ENCODE data around the gene UBA52. TPM values are rescaled to one million over a fixed set of nuclear protein-coding genes. Genes with fewer than 3 reads are reported as not detected.
A peak's percentile ranks its signal among the peaks of the same experiment; 100 is the strongest.

The UBA52 gene
- total and polyA plus RNA-seq, 2 of the 13 experiments (the other 11 are each of a cell fraction or from before 2014, with no cell fraction given), result 959 to 1,782 TPM

- no peak for FAIRE-seq
- Histone ChIP-seq H3K9ac (ENCODE audit: insufficient read depth, low read depth, low read length) (no peak overlapping the region), H3K79me2 (ENCODE audit: insufficient read depth, low read length) (peaks cover 11% of the 10 kb centered on the region), H4K20me1 (ENCODE audit: insufficient read depth, low read length) (peaks cover 9% of the 10 kb centered on the region), H3K4me3 (replicated peaks in 1 of 3; ENCODE audit: insufficient read depth in 1 of 3, low read depth in 2 of 3, low read length in 3 of 3) (no peak overlapping the region), H3K4me2 (ENCODE audit: low read depth, low read length) (no peak overlapping the region), H3K27ac (ENCODE audit: extremely low read length, insufficient read depth, low read length) (no peak overlapping the region), H2AFZ (ENCODE audit: low read length) (no peak overlapping the region), H3K27me3 (ENCODE audit: control insufficient read depth in 1 of 2, insufficient read depth in 2 of 2, low read length in 2 of 2) (no peaks in the 10 kb centered on the region), H3K9me3 (ENCODE audit: low read length) (no peaks in the 10 kb centered on the region), H3K36me3 (replicated peaks in 1 of 2; ENCODE audit: control insufficient read depth in 1 of 2, insufficient read depth in 2 of 2, low read length in 2 of 2) (peaks cover 20 to 55% of the 10 kb centered on the region in 2 experiments; a peak in 4 of 5 replicates), H3K4me1 (ENCODE audit: insufficient read depth, low read length) (peaks cover 5% of the 10 kb centered on the region)
- ATAC-seq, result no peak
- no peak for TF ChIP-seq YEATS4 (CRISPR knock-in tag; IDR thresholded peaks at IDR 0.05; ENCODE audit: borderline replicate concordance)
- peak; percentile 53 for TF ChIP-seq AGO2 (optimal IDR thresholded peaks at IDR 0.05; ENCODE audit: low read depth, low read length)
- ChIA-PET POLR2A (no interaction called here), CTCF (ENCODE audit: low intra/inter-chr PET ratio, low total read pairs) (no interaction called here)
- in situ Hi-C loops (cut with HindIII; ENCODE audit: extremely low pct_ligation_motif_present, low pct_unique_long_range_greater_than_20kb) (no loop called here), intact Hi-C loops (cut with micrococcal nuclease; ENCODE audit: unreplicated experiment) (no loop called here)
- no TSS peak for BruUV-seq (replicated peaks)
- 96% methylated on average over 19 of the region's 25 CpGs for whole genome bisulfite sequencing (ENCODE audit: low lambda C conversion rate)
- no peak for DNase-seq (ENCODE audit: low spot score)
Observed at GRCh38 chr19:18597809-18598660, 26.4 kb downstream of the UBA52 start.

- BruUV-seq (replicated peaks), result no TSS peak
- Histone ChIP-seq H3K79me2 (ENCODE audit: insufficient read depth, low read length) (peaks cover 20% of the 10 kb centered on the region), H2AFZ (ENCODE audit: low read length) (no peak overlapping the region), H3K36me3 (replicated peaks in 1 of 2; ENCODE audit: control insufficient read depth in 1 of 2, insufficient read depth in 2 of 2, low read length in 2 of 2) (peaks cover 20 to 49% of the 10 kb centered on the region in 2 experiments; a peak in 4 of 5 replicates), H3K4me1 (ENCODE audit: insufficient read depth, low read length) (peaks cover 17% of the 10 kb centered on the region), H3K4me3 (replicated peaks in 1 of 3; ENCODE audit: insufficient read depth in 1 of 3, low read depth in 2 of 3, low read length in 3 of 3) (no peak overlapping the region), H3K27ac (ENCODE audit: extremely low read length, insufficient read depth, low read length) (no peak overlapping the region), H3K4me2 (ENCODE audit: low read depth, low read length) (no peak overlapping the region), H3K9me3 (ENCODE audit: low read length) (no peaks in the 10 kb centered on the region), H3K9ac (ENCODE audit: insufficient read depth, low read depth, low read length) (no peak overlapping the region), H3K27me3 (ENCODE audit: control insufficient read depth in 1 of 2, insufficient read depth in 2 of 2, low read length in 2 of 2) (no peaks in the 10 kb centered on the region), H4K20me1 (ENCODE audit: insufficient read depth, low read length) (peaks cover 17% of the 10 kb centered on the region)
- ChIA-PET POLR2A (no interaction called here), CTCF (ENCODE audit: low intra/inter-chr PET ratio, low total read pairs) (no interaction called here)
- in situ Hi-C loops (cut with HindIII; ENCODE audit: extremely low pct_ligation_motif_present, low pct_unique_long_range_greater_than_20kb) (no loop called here), intact Hi-C loops (cut with micrococcal nuclease; ENCODE audit: unreplicated experiment) (no loop called here)
- no peak for ATAC-seq
- WGBS (ENCODE audit: low lambda C conversion rate), result 95% methylated on average over 18 of the region's 20 CpGs
- FAIRE-seq, result no peak
- no peak for DNase-seq (ENCODE audit: low spot score)
- TF ChIP-seq ETV5 (CRISPR knock-in tag; IDR thresholded peaks at IDR 0.05; ENCODE audit: borderline replicate concordance), result no peak
- TF ChIP-seq RBFOX2 (IDR thresholded peaks at IDR 0.05; ENCODE audit: low read depth, low read length), result 0 out of 2 replicates have a peak, but pooled peaks have one; percentile 25
- TF ChIP-seq, protein P1, sequence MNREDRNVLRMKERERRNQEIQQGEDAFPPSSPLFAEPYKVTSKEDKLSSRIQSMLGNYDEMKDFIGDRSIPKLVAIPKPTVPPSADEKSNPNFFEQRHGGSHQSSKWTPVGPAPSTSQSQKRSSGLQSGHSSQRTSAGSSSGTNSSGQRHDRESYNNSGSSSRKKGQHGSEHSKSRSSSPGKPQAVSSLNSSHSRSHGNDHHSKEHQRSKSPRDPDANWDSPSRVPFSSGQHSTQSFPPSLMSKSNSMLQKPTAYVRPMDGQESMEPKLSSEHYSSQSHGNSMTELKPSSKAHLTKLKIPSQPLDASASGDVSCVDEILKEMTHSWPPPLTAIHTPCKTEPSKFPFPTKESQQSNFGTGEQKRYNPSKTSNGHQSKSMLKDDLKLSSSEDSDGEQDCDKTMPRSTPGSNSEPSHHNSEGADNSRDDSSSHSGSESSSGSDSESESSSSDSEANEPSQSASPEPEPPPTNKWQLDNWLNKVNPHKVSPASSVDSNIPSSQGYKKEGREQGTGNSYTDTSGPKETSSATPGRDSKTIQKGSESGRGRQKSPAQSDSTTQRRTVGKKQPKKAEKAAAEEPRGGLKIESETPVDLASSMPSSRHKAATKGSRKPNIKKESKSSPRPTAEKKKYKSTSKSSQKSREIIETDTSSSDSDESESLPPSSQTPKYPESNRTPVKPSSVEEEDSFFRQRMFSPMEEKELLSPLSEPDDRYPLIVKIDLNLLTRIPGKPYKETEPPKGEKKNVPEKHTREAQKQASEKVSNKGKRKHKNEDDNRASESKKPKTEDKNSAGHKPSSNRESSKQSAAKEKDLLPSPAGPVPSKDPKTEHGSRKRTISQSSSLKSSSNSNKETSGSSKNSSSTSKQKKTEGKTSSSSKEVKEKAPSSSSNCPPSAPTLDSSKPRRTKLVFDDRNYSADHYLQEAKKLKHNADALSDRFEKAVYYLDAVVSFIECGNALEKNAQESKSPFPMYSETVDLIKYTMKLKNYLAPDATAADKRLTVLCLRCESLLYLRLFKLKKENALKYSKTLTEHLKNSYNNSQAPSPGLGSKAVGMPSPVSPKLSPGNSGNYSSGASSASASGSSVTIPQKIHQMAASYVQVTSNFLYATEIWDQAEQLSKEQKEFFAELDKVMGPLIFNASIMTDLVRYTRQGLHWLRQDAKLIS (CRISPR knock-in tag; IDR thresholded peaks at IDR 0.05), result no peak
- no peak for TF ChIP-seq ATAD3A (CRISPR knock-in tag; IDR thresholded peaks at IDR 0.05)
- no peak for TF ChIP-seq ZNF782 (CRISPR knock-in tag; IDR thresholded peaks at IDR 0.05; ENCODE audit: borderline replicate concordance)
- no peak for TF ChIP-seq ZNF20 (CRISPR knock-in tag; IDR thresholded peaks at IDR 0.05)
- TF ChIP-seq CEBPG (CRISPR knock-in tag; IDR thresholded peaks at IDR 0.05), result no peak
- no peak for TF ChIP-seq ATF1 (CRISPR knock-in tag; IDR thresholded peaks at IDR 0.05)
- peak; percentile 66 for TF ChIP-seq AGO2 (optimal IDR thresholded peaks at IDR 0.05; ENCODE audit: low read depth, low read length)
- TF ChIP-seq NR2F2 (IDR thresholded peaks at IDR 0.05; ENCODE audit: borderline replicate concordance, low read depth), result no peak
- TF ChIP-seq MATR3 (CRISPR knock-in tag; IDR thresholded peaks at IDR 0.05), result no peak
Observed at GRCh38 chr19:18599485-18599884, 27.8 kb downstream of the UBA52 start.
